ENCODE results near the gene ITK. TPM values are rescaled to one million over a fixed set of nuclear protein-coding genes. Genes with fewer than 3 reads are reported as not detected.
A peak's percentile ranks its signal among the peaks of the same experiment; 100 is the strongest.

Gene ITK
- total RNA-seq, 1 donor: not detected

- no peak for DNase-seq (ENCODE audit: low read depth)
- no peak overlapping the region for H3K4me3 ChIP-seq (ENCODE audit: low read depth, low read length)
- no peak for TF ChIP-seq CTCF (IDR thresholded peaks at IDR 0.05; ENCODE audit: insufficient read depth, low read length)
These were observed 35.9 kb downstream of the ITK start for GRCh38 chr5:157216391-157217142.

- no peak for TF ChIP-seq CTCF (IDR thresholded peaks at IDR 0.05; ENCODE audit: insufficient read depth, low read length)
- DNase-seq (ENCODE audit: low read depth): no peak
- no peak overlapping the region for H3K4me3 ChIP-seq (ENCODE audit: low read depth, low read length)
These were observed 36.8 kb downstream of the ITK start for GRCh38 chr5:157217289-157218024.

GRCh38 chr5:157219491-157220271, 39.0 kb downstream of the ITK start:
- DNase-seq (ENCODE audit: low read depth): no peak
- no peak overlapping the region for H3K4me3 ChIP-seq (ENCODE audit: low read depth, low read length)
- TF ChIP-seq CTCF (IDR thresholded peaks at IDR 0.05; ENCODE audit: insufficient read depth, low read length): no peak

DNA sequence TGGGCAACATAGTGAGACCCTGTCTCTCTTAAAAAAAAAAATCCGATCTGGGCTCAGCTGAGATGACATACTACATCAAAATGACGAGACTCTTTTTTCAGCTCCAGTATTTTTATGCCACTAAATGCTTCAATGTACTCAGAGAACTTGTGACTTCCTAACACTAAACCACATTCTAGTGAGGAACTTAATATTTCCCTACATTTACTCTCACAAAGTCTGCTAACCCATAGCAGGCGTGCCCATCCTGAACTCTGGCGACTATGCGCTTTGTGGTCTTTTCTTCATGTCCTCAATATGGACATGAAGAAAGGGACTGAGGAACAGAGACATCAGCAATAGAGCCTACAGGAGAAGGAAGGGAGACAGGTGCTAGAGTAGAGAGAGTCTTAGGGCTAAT, 41.3 kb downstream of the ITK start:
- DNase-seq (ENCODE audit: low read depth): no peak
- no peak overlapping the region for H3K4me3 ChIP-seq (ENCODE audit: low read depth, low read length)
- TF ChIP-seq CTCF (IDR thresholded peaks at IDR 0.05; ENCODE audit: insufficient read depth, low read length): no peak

DNA sequence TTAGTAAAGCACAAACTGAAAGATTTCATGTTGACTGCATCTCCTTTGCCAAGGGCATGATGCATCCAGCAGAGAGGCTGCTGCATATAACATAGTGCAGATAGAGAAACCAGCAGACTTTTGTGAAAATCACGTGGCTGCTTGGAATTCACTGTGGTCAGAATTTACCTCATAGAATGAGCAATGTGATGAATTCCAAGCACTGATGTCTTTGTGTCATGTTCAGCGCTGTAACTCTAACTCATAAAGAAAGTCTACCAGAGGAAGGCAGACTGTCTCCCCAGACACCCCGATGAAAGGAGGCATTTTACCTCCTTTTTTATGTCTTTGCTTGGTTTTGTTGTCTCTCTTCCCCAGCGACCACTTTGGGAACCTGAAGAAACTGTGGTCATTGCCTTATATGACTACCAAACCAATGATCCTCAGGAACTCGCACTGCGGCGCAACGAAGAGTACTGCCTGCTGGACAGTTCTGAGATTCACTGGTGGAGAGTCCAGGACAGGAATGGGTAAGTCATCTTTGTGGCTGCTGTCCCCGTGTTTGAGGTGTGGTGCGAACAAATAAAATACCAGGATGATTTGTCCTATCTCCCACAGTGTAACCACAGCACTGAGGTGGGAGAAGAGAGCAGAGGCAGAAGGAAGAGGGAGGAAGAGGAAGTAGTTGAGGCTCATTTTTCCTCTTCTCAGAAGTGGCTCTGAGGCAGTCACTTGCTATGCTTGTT, 42.0 kb downstream of the ITK start:
- peak; percentile 15 for DNase-seq (ENCODE audit: low read depth)
- TF ChIP-seq CTCF (IDR thresholded peaks at IDR 0.05; ENCODE audit: insufficient read depth, low read length): no peak
- no peak overlapping the region for H3K4me3 ChIP-seq (ENCODE audit: low read depth, low read length)
